HT1080 (cell line): ENCODE data around the gene WDPCP. TPM values are rescaled to one million over a fixed set of nuclear protein-coding genes. Genes with fewer than 3 reads are reported as not detected.
"Not testable (repeated sequence)": the region's sequence is repeated elsewhere in the genome, so short reads cannot be mapped to it uniquely, and the experiment has no call there.

Experiments used
- DNase-seq: peaks from one replicate; pipeline ENCODE4 v3.0.0-alpha.2; 2015; ENCODE audit warnings: low read depth
- total RNA-seq: library from RNA; depleted of rRNA; stranded (reverse); fragments of >200 nt; shearing (Covaris generic); gene quantifications from 2 replicates; pipeline ENCODE4 v1.2.3, GENCODE V29; 2014

Gene WDPCP
- total RNA-seq, 1 experiment from 2014 or later = 5.8 TPM

- DNase-seq = no peak
Observed at GRCh38 chr2:63374341-63374740, 213.9 kb downstream of the WDPCP start.

DNA sequence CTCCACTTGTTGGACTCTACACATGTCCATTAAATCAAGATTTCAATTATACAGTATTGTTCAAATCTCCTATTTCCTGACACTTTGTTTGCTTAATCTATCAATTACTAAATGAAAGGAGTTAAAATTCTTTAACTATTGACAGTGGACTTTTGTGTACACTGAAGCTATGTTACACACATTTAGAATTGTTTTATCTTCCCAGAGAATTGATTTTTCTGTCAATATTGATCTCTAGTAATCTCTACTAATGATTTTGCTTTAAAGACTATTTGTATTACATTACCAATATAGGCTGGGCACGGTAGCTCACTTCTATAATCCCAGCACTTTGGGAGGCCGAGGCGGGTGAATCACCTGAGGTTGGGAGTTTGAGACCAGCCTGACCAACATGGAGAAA is 215.7 kb downstream of the WDPCP start:
- no peak for DNase-seq

DNA sequence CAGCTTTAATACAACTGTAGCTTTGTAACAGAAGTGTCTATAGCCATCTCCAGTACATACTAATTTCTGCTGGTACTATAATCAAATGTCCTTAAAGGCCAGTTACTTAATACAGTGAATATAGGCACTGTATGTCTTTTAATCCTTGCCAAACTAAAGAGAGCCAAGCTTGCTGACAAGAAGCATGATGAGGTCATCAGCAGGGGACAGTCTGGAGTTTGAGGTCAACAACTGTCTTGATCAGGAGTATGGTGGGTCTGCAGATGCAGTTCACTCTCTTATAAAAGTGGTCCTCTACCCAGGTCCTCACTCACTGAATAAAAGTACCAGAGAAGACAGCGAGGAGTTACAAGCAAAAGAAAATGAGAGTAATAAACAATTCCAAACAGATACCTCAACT is 219.1 kb downstream of the WDPCP start:
- DNase-seq = no peak

DNA sequence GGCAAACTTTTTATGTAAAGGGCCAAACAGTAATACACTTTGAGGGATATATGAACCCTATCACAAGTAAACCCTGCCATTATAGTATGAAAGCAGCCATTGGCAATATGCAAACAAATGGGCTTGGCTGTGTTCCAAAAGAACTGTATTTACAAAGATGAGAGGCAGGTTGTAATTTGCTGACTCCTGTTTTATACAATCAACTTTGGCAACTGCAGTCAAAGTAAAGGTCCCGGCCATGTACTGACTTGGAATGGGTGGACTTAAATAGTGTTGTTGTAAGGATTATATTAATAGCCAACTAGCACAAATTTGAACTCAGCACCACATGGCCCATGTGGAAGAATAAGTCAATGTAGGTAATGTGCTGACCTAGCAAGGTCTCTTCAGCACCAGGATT is 223.4 kb downstream of the WDPCP start:
- no peak for DNase-seq

- not testable (repeated sequence) for DNase-seq
Observed at GRCh38 chr2:63357722-63358121, 230.6 kb downstream of the WDPCP start.

GRCh38 chr2:63347361-63347760 is 240.9 kb downstream of the WDPCP start:
- DNase-seq = no peak

DNA sequence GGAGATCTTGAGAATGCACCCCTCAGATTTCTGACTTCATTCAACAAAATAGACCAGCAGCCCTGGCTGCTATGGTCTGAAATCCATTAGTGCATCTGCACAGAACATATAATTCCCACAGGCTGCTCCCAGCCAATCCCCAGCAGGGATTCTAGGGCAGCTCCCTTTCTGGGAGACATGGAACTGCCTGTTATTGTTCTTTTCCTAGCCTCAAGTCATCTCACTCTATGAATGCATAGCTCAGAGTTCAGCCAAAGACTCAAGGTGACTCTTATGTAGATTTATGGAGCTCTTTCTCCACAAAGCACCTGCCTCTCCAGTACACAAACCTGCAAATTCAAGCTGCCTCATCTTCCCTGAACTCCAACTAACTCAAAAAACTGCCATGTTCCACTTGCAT is 241.9 kb downstream of the WDPCP start:
- no peak for DNase-seq

GRCh38 chr2:63345285-63345633 is 243.0 kb downstream of the WDPCP start:
- DNase-seq = no peak

DNA sequence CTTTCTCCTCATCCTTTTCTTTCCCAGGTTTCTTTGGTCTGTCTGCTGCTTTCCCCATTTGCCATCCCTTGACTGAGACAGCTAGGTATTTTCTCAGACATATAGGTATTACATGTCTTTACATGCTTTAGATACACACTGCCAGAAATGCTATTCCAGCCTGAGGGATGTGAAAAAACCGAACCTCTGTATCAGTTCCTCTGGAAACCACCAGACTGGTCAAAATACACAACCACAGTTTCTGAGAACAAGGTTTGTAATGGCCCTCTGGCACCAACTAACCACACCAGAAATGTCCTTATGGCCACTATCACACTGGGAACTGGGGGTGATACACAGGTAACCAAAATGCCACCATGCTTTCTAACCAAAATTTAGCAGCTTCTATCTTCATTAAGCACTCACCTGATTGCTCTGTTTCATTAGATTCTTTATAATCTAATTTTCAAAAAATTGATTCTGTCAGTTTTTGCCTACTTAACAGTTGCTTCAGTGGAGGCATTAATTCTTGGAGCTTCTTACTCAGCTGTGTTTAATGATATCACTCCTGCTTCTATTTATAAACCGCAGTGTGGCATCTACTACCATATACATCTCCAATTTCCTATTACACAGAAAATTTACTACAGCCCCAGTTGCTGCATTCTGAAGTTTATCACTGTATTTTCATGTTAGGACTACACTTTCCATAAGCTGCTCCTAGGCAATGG is 243.5 kb downstream of the WDPCP start:
- DNase-seq = no peak

GRCh38 chr2:63343397-63344109 is 244.7 kb downstream of the WDPCP start:
- DNase-seq = no peak

- DNase-seq = no peak
Observed at GRCh38 chr2:63340443-63340842, 247.8 kb downstream of the WDPCP start.

GRCh38 chr2:63334910-63335309 is 253.4 kb downstream of the WDPCP start:
- DNase-seq = no peak

DNA sequence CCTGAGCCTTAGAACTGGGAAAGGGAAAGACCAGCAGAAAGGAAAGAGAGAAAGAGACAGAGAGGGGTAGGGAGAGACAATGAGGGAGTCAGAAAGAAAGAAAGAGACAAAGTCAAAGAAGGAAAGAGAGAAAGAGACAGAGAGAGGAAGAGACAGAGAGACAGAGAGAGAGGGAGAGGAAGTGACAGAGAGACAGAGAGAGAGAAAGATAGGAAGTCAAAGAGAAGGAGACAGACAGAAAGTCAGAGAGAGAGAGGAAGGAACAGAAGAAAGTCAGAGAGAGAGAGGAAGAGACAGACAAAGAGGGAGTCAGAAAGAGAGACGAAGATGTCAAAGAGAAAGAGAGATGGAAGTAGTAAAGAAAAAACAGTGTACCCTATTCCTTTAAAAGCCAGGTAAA is 261.8 kb downstream of the WDPCP start:
- no peak for DNase-seq

- not testable (repeated sequence) for DNase-seq
Observed at GRCh38 chr2:63323662-63324061, 264.6 kb downstream of the WDPCP start.

GRCh38 chr2:63321973-63322372 is 266.3 kb downstream of the WDPCP start:
- DNase-seq = not testable (repeated sequence)

DNA sequence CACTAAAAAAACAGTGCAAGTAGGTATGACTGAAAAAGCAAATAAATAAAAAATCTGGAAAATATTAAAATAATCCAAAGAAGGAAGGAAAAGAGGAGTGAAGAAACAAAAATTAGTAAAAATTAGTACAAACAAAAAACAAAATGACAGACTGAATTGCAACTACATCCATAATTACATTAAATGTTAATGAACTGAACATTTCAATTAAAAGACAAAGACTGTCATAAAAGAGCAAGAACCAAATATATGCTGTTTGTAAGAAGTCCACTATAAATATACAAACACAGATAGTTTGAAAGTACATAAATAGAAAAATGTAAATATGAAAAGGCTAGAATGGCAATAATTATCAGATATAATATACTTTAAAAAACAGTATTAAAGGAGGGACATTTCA is 267.6 kb downstream of the WDPCP start:
- DNase-seq = no peak

DNA sequence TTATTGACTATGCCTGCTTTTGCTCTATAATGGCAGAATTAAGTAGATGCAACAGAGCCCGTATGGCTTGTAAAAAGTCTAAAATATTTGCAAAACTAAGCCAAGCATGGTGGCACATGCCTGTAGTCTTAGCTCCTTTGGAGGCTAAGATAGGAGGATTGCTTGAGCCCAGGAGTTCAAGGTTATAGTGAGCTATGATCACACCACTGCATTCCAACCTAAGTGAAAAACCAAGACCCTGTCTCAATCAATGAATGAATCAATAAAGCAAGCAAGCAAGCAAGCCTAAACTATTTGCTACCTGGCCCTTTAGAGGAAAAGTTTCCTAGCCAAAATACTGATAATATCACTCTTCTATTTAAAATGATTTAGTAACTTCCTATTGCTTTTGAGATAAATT is 277.7 kb downstream of the WDPCP start:
- no peak for DNase-seq

- peak; percentile 2 for DNase-seq
Observed at GRCh38 chr2:63301481-63301880, 286.8 kb downstream of the WDPCP start.

- DNase-seq = peak; percentile 28
Observed at GRCh38 chr2:63300835-63301234, 287.4 kb downstream of the WDPCP start.

GRCh38 chr2:63287956-63288355 is 300.3 kb downstream of the WDPCP start:
- DNase-seq = no peak

- DNase-seq = not testable (repeated sequence)
Observed at GRCh38 chr2:63286520-63286919, 301.8 kb downstream of the WDPCP start.

GRCh38 chr2:63283273-63283672 is 305.0 kb downstream of the WDPCP start:
- no peak for DNase-seq

DNA sequence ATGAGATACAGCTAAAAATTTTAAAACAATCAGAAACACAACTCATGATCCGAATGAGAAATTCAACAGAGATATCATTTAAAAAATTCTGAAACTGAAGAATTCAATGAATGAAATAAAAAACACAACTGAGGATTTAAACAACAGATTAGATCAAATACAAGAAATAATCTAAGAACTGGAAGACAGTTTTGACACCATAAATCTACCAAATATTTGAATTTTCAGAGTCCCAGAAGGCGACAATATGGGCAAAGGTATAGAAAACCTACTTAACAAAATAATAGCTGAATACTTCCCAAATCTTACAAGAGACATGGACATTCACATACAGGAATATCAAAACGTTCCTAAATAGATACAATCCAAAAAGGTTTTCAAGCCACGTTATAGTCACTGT is 315.7 kb downstream of the WDPCP start:
- DNase-seq = no peak
